ENCODE results near the gene NEGR1.

- TF ChIP-seq CTCF (IDR thresholded peaks at IDR 0.05; ENCODE audit: extremely low read depth in 1 of 2, insufficient read depth in 1 of 2, low read depth in 1 of 2, low read length in 2 of 2), result no peak
- no peak for TF ChIP-seq POLR2AphosphoS5 (IDR thresholded peaks at IDR 0.05; ENCODE audit: insufficient read depth, low read depth, low read length)
- TF ChIP-seq EZH2 (IDR thresholded peaks at IDR 0.05; ENCODE audit: borderline replicate concordance, low read depth, low read length, severe bottlenecking), result no peak
- TF ChIP-seq POLR2A (IDR thresholded peaks at IDR 0.05; ENCODE audit: low read depth, low read length), result no peak
- TF ChIP-seq MAX (IDR thresholded peaks at IDR 0.05; ENCODE audit: insufficient read depth, insufficient read length), result no peak
- no peak for TF ChIP-seq JUN (IDR thresholded peaks at IDR 0.05; ENCODE audit: borderline replicate concordance, insufficient read depth, insufficient read length, low read depth)
- TF ChIP-seq GATA2 (IDR thresholded peaks at IDR 0.05; ENCODE audit: insufficient read depth, insufficient read length, low read depth, low read length), result no peak
- TF ChIP-seq FOS (IDR thresholded peaks at IDR 0.05; ENCODE audit: borderline replicate concordance, insufficient read depth, low read length), result no peak
Observed at GRCh38 chr1:71583756-71584155, 698.6 kb downstream of the NEGR1 start.
